B cell (primary cell): ENCODE measurements around the gene PDIA4. TPM values are rescaled to one million over a fixed set of nuclear protein-coding genes. Genes with fewer than 3 reads are reported as not detected.

Source experiments
- ATAC-seq: fragments of 200-7000 bp; cut with Tn5 transposase; one replicate; pipeline ENCODE4 v1.10.0; 2021; ENCODE audit warnings: low read depth, mild to moderate bottlenecking, moderate number of reproducible peaks, moderate library complexity
- CTCF ChIA-PET: fragments of 350-600 bp; sonication (Branson Sonifier 250); formaldehyde crosslinking; loops from one replicate; lab custom pipeline; 2021; ENCODE audit warnings: antibody characterized with exemption, inconsistent platforms; lab: Charles Lee
- POLR2A ChIA-PET: fragments of 350-600 bp; sonication (Branson Sonifier 250); formaldehyde crosslinking; loops from one replicate; lab custom pipeline; 2021; ENCODE audit warnings: antibody characterized with exemption; lab: Charles Lee
- DNase-seq: peaks from one replicate; pipeline ENCODE4 v3.0.0; 2013
- H2AFZ ChIP-seq: 2 replicates; pipeline ENCODE4 v1.6.1; 2012; ENCODE audit warnings: mild to moderate bottlenecking, low read depth, low read length; ENCODE audit not compliant: insufficient read depth, poor library complexity, severe bottlenecking
- H3K27ac ChIP-seq, 2 donors: 1 replicate in 1 of 2; 2 replicates in 1 of 2; pipeline ENCODE4 v1.5.1; 2012 to 2013; ENCODE audit warnings: low read length in 2 of 2, mild to moderate bottlenecking in 2 of 2, moderate library complexity in 1 of 2
- H3K27me3 ChIP-seq, 4 experiments: fragments of 200-600 bp in 1 of 4; sonication (generic) in 1 of 4; replicated peaks in 1 of 4; 1 replicate in 2 of 4; 2 replicates in 2 of 4; pipeline versions ENCODE4 v1.6.1 to v1.7.0; 2013 to 2016; ENCODE audit warnings: low read length in 3 of 4, mild to moderate bottlenecking in 2 of 4, mixed read lengths in 1 of 4, moderate library complexity in 1 of 4; ENCODE audit not compliant: insufficient read depth in 4 of 4, control insufficient read depth in 3 of 4; ENCODE audit errors: control extremely low read depth in 1 of 4
- H3K36me3 ChIP-seq, 2 experiments: replicated peaks in 1 of 2; 1 replicate in 1 of 2; 2 replicates in 1 of 2; pipeline versions ENCODE4 v1.6.1 to v1.7.1; 2013; ENCODE audit warnings: low read length in 1 of 2; ENCODE audit not compliant: insufficient read depth in 2 of 2, control insufficient read depth in 1 of 2; ENCODE audit errors: control extremely low read depth in 1 of 2, extremely low read depth in 1 of 2
- H3K4me1 ChIP-seq, 2 donors: fragments of 200-600 bp in 1 of 2; sonication (generic) in 1 of 2; 1 replicate in 1 of 2; 2 replicates in 1 of 2; pipeline versions ENCODE4 v1.5.1 to v1.6.1; 2013 to 2017; ENCODE audit warnings: low read length in 2 of 2; ENCODE audit not compliant: control insufficient read depth in 2 of 2, insufficient read depth in 2 of 2
- H3K4me2 ChIP-seq: replicated peaks from 2 replicates; pipeline ENCODE3; 2012; ENCODE audit warnings: mild to moderate bottlenecking, low read depth, low read length; ENCODE audit not compliant: poor library complexity, severe bottlenecking
- H3K4me3 ChIP-seq, 5 experiments: fragments of 200-600 bp in 1 of 5; sonication (generic) in 1 of 5; 1 replicate in 3 of 5; 2 replicates in 2 of 5; pipeline versions ENCODE4 v1.5.1 to v1.7.0; 2011 to 2016; ENCODE audit warnings: low read length in 4 of 5, mild to moderate bottlenecking in 4 of 5, low read depth in 2 of 5, control low read depth in 1 of 5, moderate library complexity in 1 of 5; ENCODE audit not compliant: insufficient read depth in 1 of 5; ENCODE audit errors: control extremely low read depth in 1 of 5, extremely low read depth in 1 of 5
- H3K79me2 ChIP-seq: fragments of 200-600 bp; sonication (generic); one replicate; pipeline ENCODE4 v1.6.0; 2016; ENCODE audit warnings: low read length; ENCODE audit not compliant: control insufficient read depth, insufficient read depth
- H3K9ac ChIP-seq: fragments of 200-600 bp; sonication (generic); 2 replicates; pipeline ENCODE4 v1.6.1; 2017; ENCODE audit warnings: mild to moderate bottlenecking, low read length, moderate library complexity
- H3K9me3 ChIP-seq, 3 donors: one replicate each; pipeline versions ENCODE4 v1.6.1 to v1.7.1; 2013; ENCODE audit warnings: low read length in 2 of 3; ENCODE audit not compliant: control insufficient read depth in 2 of 3, insufficient read depth in 1 of 3; ENCODE audit errors: control extremely low read depth in 1 of 3
- H4K20me1 ChIP-seq: 2 replicates; pipeline ENCODE4 v1.6.0; 2012; ENCODE audit warnings: mild to moderate bottlenecking, low read length; ENCODE audit not compliant: insufficient read depth, control insufficient read depth, poor library complexity, severe bottlenecking
- H3K27ac Mint-ChIP-seq: one replicate; pipeline ENCODE4 v1.8.0; 2021; ENCODE audit warnings: mixed read lengths
- H3K27me3 Mint-ChIP-seq: one replicate; pipeline ENCODE4 v1.8.0; 2021; ENCODE audit warnings: mixed read lengths
- H3K4me1 Mint-ChIP-seq: one replicate; pipeline ENCODE4 v1.8.0; 2021; ENCODE audit warnings: mixed read lengths
- H3K4me3 Mint-ChIP-seq: one replicate; pipeline ENCODE4 v1.8.0; 2021; ENCODE audit warnings: mixed read lengths
- H3K9me3 Mint-ChIP-seq: one replicate; pipeline ENCODE4 v1.8.0; 2022; ENCODE audit warnings: mixed read lengths; ENCODE audit not compliant: insufficient read depth
- CTCF ChIP-seq: fragments of 200-600 bp; IDR thresholded peaks from one replicate; pipeline ENCODE4 v1.8.0; 2022; ENCODE audit warnings: antibody characterized with exemption, mild to moderate bottlenecking
- EZH2 ChIP-seq: IDR thresholded peaks from 2 replicates; pipeline ENCODE4 v1.6.1; 2012; ENCODE audit warnings: borderline replicate concordance, low read depth, mild to moderate bottlenecking, moderate library complexity, low read length; ENCODE audit not compliant: insufficient read depth, poor library complexity, severe bottlenecking
- WGBS: methylation state at CpG from one replicate; pipeline ENCODE4 v1.1.5; 2013; ENCODE audit warnings: missing lambda C conversion rate; ENCODE audit not compliant: insufficient coverage; 5-methylcytosine and 5-hydroxymethylcytosine counted together
- intact Hi-C: fragments of 100-400 bp; cut with micrococcal nuclease; formaldehyde crosslinking; loops from one replicate; pipeline ENCODE4 v1.10.0; 2022
- polyA plus RNA-seq: library from polyadenylated mRNA; depleted of rRNA; stranded (reverse); fragments of >200 nt; gene quantifications from 2 replicates; pipeline ENCODE4 v1.2.3, GENCODE V29; 2012
- total RNA-seq, 2 donors: library from RNA; stranded (reverse); fragments of 120-200 nt in 1 of 2; gene quantifications; 1 replicate in 1 of 2; 2 replicates in 1 of 2; pipeline versions ENCODE4 v1.2.3 to v1.2.4, GENCODE V29; 2013 to 2022

PDIA4 gene
- total and polyA plus RNA-seq, 2 donors (not counting 1 experiment from before 2014, with no cell fraction given): 31.6 to 34.7 TPM

- H3K9me3 Mint-ChIP-seq: no peaks in the 10 kb centered on the region
- no peaks in the 10 kb centered on the region for H3K9me3 ChIP-seq
- no peak for DNase-seq
- TF ChIP-seq EZH2 (no peak), CTCF (no peak)
- no peaks in the 10 kb centered on the region for H3K27me3 Mint-ChIP-seq
- no peak overlapping the region for H2AFZ ChIP-seq
- peaks cover 29% of the 10 kb centered on the region for H3K4me1 Mint-ChIP-seq
- H3K9ac ChIP-seq: no peak overlapping the region
- peaks cover 2 to 8% of the 10 kb centered on the region in 2 donors for H3K4me1 ChIP-seq
- H4K20me1 ChIP-seq: peaks cover 22% of the 10 kb centered on the region
- no peak for ATAC-seq
- CTCF ChIA-PET: interaction anchor here (0.9 to 1.1 kb wide), 3 partner anchors 16 to 44 kb away, joined by 3 to 4 read pairs (median 3); no protein-coding TSS in a partner anchor
- H3K27me3 ChIP-seq: no peaks in the 10 kb centered on the region
- POLR2A ChIA-PET: interaction anchor here (0.7 kb wide), 1 partner anchor 558 kb away, joined by 4 read pairs; no protein-coding TSS in a partner anchor
- intact Hi-C loops: loop anchor here (10.0 kb wide), 1 partner anchor 243 kb away; the partner anchor contains the start of gene ZNF783
- 79% methylated on average over 12 of the region's 12 CpGs for WGBS
- H3K27ac ChIP-seq: no peak overlapping the region
- H3K27ac Mint-ChIP-seq: no peak overlapping the region
- peaks cover 52% of the 10 kb centered on the region for H3K79me2 ChIP-seq
- no peak overlapping the region for H3K4me2 ChIP-seq
- H3K4me3 Mint-ChIP-seq: peak overlapping the region; percentile 27
- H3K4me3 ChIP-seq: no peak overlapping the region
- peaks cover 3 to 11% of the 10 kb centered on the region in 2 experiments for H3K36me3 ChIP-seq
Measured at GRCh38 chr7:149021725-149022062, 6.6 kb downstream of the PDIA4 start.

- intact Hi-C loops: loop anchor here (10.0 kb wide), 1 partner anchor 244 kb away; the partner anchor contains the start of gene ZNF783
- Mint-ChIP-seq H3K9me3 (no peaks in the 10 kb centered on the region), H3K4me1 (peaks cover 22% of the 10 kb centered on the region), H3K4me3 (no peak overlapping the region), H3K27me3 (no peaks in the 10 kb centered on the region), H3K27ac (no peak overlapping the region)
- H3K4me1 ChIP-seq: no peaks in the 10 kb centered on the region
- H3K36me3 ChIP-seq: peaks cover 4 to 15% of the 10 kb centered on the region in 2 experiments
- ATAC-seq (no peak), DNase-seq (no peak)
- TF ChIP-seq CTCF (no peak), EZH2 (no peak)
- ChIA-PET POLR2A (no interaction called here), CTCF (interaction anchor here (1.4 kb wide), 1 partner anchor 15 kb away, joined by 4 read pairs; no protein-coding TSS in a partner anchor)
- H3K4me3 ChIP-seq: no peak overlapping the region
- WGBS: 98% methylated on average over 10 of the region's 11 CpGs
- no peaks in the 10 kb centered on the region for H3K9me3 ChIP-seq
- no peaks in the 10 kb centered on the region for H3K27me3 ChIP-seq
- peaks cover 21% of the 10 kb centered on the region for H4K20me1 ChIP-seq
- no peak overlapping the region for H3K9ac ChIP-seq
- H3K79me2 ChIP-seq: peaks cover 46% of the 10 kb centered on the region
- no peak overlapping the region for H3K4me2 ChIP-seq
- no peak overlapping the region for H2AFZ ChIP-seq
- H3K27ac ChIP-seq: no peak overlapping the region
Measured at GRCh38 chr7:149020483-149020882, 7.8 kb downstream of the PDIA4 start.
